HG02623 (cell line): ENCODE data around the gene CDH5.

Source experiments
- ATAC-seq: cut with Tn5 transposase; IDR thresholded peaks from one replicate; pipeline ENCODE4 v1.9.1; 2021; ENCODE audit warnings: moderate library complexity; ENCODE audit not compliant: unreplicated experiment

CDH5 gene

GRCh38 chr16:66354034-66354909 is 12.2 kb upstream of the CDH5 start:
- no peak for ATAC-seq

GRCh38 chr16:66355526-66355925 is 11.0 kb upstream of the CDH5 start:
- no peak for ATAC-seq

DNA sequence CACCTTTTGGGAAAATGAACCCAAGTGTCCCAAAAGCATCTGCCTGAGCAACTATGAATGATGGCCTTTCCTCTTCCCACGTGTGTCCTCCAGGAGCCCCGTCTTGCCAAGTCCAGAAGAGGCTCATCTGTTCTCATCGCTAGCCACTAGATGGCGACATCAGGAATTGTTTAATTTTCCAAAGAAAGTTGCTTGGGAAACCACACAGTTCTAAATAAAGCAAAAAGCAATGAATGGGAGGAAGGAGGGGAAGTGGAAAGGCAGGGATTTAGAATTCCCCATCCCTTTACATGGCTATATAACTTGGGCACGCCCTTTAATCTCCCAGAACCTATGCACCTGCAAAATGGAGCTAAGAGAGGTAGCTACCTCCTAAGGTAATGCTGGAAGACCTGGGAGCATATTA is 9.0 kb upstream of the CDH5 start:
- no peak for ATAC-seq

- no peak for ATAC-seq
Measured at GRCh38 chr16:66358231-66358630, 8.3 kb upstream of the CDH5 start.

DNA sequence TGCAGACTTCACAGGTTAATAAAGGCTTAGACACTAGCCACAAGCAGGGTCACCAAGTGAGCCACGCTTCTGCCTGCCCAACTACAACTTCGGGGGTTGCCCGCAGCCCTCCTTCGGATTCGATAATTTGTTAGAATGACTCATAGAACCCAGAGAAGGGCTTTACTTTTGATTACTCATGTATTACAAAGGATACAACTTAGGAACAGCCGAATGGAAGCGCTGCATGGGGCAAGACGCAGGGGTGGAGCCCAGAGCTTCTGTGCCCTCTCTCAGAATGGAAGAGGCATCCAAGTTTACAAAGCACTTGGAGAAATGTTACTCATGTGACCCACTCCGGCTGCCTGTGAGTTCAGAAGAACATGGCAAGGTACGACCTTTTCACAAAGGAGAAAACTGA is 7.5 kb upstream of the CDH5 start:
- no peak for ATAC-seq

DNA sequence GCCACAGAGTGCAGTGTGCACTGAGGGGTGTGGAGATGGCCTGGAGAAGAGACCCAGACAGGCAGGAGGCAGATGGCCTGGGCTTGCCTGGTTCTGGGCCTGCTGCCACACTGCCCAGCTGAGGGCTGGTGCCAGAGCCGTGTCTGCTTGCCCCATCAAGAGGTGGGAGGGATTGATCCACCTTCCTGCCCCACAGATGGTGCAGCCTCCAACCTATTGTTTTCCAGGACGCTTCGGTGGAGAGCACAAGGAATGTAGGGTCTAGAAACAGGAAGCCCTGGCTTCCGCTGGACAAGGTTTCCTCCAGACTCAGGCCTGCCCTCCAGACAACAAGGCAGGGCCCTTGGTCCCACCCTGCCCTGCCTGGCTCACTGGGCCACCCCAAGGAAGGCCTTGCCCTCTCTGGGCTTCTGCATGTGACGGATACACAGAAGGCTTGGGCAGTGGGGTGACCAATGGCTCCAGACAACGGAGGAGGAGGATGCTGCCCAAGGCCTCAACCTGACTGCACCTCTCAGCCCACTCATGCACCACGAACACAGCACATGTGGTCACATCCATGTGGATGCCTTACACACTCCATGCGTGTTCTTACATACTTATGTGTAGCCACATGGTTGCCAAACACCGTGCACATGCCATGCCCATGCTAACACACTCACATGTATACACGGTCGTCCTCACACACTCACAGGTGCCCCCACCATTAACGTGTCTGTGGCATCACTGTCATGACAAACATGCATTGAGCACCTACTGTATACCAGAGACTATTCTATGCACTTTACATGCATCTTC is 6.5 kb upstream of the CDH5 start:
- ATAC-seq, result no peak

GRCh38 chr16:66360624-66361324 is 5.7 kb upstream of the CDH5 start:
- no peak for ATAC-seq

DNA sequence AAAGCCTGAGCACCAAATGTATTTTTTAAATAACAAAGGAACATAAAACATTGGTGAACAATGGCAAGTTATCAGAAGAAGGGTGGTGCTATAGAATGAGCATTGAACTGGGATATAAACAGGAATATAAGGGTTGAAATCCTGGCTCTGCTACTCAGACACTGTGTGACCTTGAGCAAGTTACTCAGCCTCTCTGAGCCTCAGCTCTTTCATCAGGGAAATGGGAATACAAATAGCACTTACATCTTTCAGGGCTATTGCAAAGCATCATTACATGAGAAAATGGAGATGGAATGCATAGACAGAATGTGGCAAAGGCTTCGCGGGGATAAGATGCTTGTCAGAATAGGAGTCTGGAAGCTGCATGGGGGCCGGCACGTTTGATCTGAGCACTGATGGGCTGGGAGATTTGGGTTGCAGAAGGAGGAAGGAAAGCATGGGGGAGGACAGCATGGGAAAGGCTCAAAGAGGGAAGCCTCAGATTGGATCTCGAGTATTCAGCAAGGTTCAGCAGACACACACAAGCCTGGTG is 4.8 kb upstream of the CDH5 start:
- ATAC-seq, result no peak

GRCh38 chr16:66363211-66363777 is 3.2 kb upstream of the CDH5 start:
- ATAC-seq, result no peak

GRCh38 chr16:66364117-66364958 is 2.2 kb upstream of the CDH5 start:
- ATAC-seq, result no peak

- ATAC-seq, result no peak
Measured at GRCh38 chr16:66364959-66365306, 1.6 kb upstream of the CDH5 start.

DNA sequence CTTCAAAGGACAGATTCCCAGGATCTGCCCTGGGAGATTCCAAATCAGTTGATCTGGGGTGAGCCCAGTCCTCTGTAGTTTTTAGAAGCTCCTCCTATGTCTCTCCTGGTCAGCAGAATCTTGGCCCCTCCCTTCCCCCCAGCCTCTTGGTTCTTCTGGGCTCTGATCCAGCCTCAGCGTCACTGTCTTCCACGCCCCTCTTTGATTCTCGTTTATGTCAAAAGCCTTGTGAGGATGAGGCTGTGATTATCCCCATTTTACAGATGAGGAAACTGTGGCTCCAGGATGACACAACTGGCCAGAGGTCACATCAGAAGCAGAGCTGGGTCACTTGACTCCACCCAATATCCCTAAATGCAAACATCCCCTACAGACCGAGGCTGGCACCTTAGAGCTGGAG is 840 bp upstream of the CDH5 start:
- ATAC-seq, result no peak

GRCh38 chr16:66367968-66368891 is 1.7 kb downstream of the CDH5 start:
- ATAC-seq, result no peak

DNA sequence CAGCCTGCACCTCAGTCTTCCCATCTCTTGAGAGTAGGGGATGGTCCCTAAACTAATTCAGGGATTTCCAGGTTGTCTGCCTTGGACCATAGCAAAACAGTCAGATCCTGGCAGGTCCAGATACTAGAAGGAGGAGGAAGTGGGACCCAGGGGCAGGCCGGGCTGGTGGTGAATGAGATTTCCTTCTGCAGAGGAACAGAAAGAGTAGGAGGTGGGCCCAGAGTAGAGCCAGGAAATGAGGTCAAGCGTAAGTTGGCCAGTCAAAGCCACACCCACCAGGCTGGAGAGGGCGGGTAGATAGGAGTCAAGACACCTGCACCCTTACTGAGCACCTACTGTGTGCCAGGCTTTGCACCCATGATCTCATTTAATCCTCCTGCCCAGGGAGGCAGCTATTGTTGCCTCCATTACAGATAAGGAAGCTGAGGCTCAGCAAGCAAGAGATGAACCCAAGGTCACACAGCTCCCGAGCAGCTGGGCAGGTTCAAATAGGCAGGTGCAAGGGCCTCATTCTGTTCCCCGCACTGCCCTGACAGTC is 2.6 kb downstream of the CDH5 start:
- no peak for ATAC-seq

GRCh38 chr16:66370786-66371684 is 4.5 kb downstream of the CDH5 start:
- no peak for ATAC-seq

DNA sequence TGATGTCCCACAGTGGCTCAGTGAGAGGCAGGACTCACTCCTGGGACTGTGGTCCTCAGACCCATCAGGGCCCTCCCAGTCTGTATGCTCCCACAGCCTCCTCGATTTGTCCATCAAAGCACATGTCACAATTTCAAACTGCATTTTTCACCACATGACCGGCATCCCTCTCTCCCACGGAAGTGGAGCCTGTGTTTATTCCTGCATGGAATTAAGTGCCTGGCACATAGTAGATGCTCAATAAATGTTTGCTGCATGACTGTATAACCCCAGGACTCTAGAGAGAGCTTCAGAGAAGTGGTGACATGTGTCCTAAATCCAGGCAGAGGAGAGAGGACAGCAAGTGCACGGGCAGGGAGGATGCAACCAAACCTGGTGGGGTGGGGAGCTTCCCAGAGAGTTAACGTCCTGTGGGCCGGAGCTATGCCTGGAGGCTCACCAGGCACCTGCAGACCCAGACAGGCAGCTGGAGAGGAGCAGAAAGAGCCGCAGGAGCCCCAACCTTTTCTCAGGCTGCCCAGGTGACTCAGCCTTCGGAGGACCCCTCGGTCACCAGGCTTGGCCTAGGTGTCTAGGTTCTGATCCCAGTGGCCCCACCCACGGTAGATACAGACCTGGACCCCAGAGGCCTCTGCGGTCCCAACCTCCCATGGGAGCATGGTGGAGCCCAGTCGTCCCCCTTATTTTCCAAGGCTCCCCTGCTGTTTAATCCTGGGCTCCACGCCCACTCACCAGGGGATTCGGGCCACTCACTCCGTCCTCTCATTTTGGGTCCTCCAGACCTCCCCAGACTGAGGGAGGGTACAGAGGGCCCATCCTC is 5.8 kb downstream of the CDH5 start:
- ATAC-seq, result no peak

GRCh38 chr16:66372898-66373155 is 6.3 kb downstream of the CDH5 start:
- ATAC-seq, result no peak
